K562 (cell line): ENCODE measurements around the gene PI4K2A. TPM values are rescaled to one million over a fixed set of nuclear protein-coding genes. Genes with fewer than 3 reads are reported as not detected.

ENCODE experiments used
- BRF2 ChIP-seq: IDR thresholded peaks from 3 replicates; pipeline ENCODE4 v1.6.1; 2011; ENCODE audit warnings: borderline replicate concordance, mild to moderate bottlenecking; ENCODE audit not compliant: insufficient read length, insufficient read depth
- ELF1 ChIP-seq: fragments of 200-800 bp; sonication (Bioruptor generic); IDR thresholded peaks from 2 replicates; pipeline ENCODE4 v1.6.1; 2016; ENCODE audit warnings: missing genetic modification characterization, missing compliant biosample characterization
- FIP1L1 ChIP-seq: fragments of 200-400 bp; formaldehyde crosslinking; IDR thresholded peaks from 2 replicates; pipeline ENCODE4 v1.6.1; 2018; ENCODE audit warnings: mild to moderate bottlenecking, low read depth, low read length; ENCODE audit not compliant: poor library complexity, severe bottlenecking
- FOXA3 ChIP-seq, 2 experiments: fragments of 450-650 bp in 1 of 2; sonication (generic) in 1 of 2; formaldehyde crosslinking; IDR thresholded peaks in 1 of 2; conservative IDR thresholded peaks in 1 of 2; 2 replicates each; pipeline versions ENCODE4 v1.4.0 to v1.8.0; 2020 to 2022; ENCODE audit warnings: mild to moderate bottlenecking in 2 of 2, missing genetic modification reagents in 1 of 2
- FUS ChIP-seq: fragments of 200-400 bp; formaldehyde crosslinking; optimal IDR thresholded peaks from 2 replicates; pipeline ENCODE3; 2017; ENCODE audit warnings: low read depth, low read length
- HMG20A ChIP-seq: fragments of 450-650 bp; formaldehyde crosslinking; conservative IDR thresholded peaks from 2 replicates; pipeline ENCODE4 v1.4.0; 2020; ENCODE audit warnings: mild to moderate bottlenecking, mixed read lengths
- LCOR ChIP-seq: sonication (generic); formaldehyde crosslinking; IDR thresholded peaks from 2 replicates; pipeline ENCODE4 v1.8.0; 2022; ENCODE audit warnings: mild to moderate bottlenecking, missing genetic modification reagents
- MBD1 ChIP-seq: fragments of 250-450 bp; sonication (Bioruptor Pico); IDR thresholded peaks from 2 replicates; pipeline ENCODE4 v1.8.0; 2022; ENCODE audit warnings: inconsistent platforms
- MCM7 ChIP-seq, 2 experiments: fragments of 450-650 bp; IDR thresholded peaks; 2 replicates each; pipeline ENCODE4 v1.6.1; 2016 to 2018
- NR1H2 ChIP-seq: sonication (generic); formaldehyde crosslinking; IDR thresholded peaks from 2 replicates; pipeline ENCODE4 v1.4.0; 2020; ENCODE audit warnings: mild to moderate bottlenecking, missing genetic modification reagents
- PURB ChIP-seq: sonication (generic); formaldehyde crosslinking; IDR thresholded peaks from 2 replicates; pipeline ENCODE4 v1.9.0; 2021; ENCODE audit warnings: low read depth, mild to moderate bottlenecking, missing genetic modification reagents
- RNF219 ChIP-seq: fragments of 250-450 bp; sonication (Bioruptor Pico); IDR thresholded peaks from 2 replicates; pipeline ENCODE4 v1.5.0; 2022; ENCODE audit warnings: mild to moderate bottlenecking
- SOX6 ChIP-seq: fragments of 450-650 bp; IDR thresholded peaks from 2 replicates; pipeline ENCODE4 v1.6.1; 2014; ENCODE audit warnings: mild to moderate bottlenecking
- SRF ChIP-seq, 2 experiments: fragments of 250-450, 450-650 bp in 1 of 2; sonication (Bioruptor Pico) in 1 of 2; sonication (generic) in 1 of 2; formaldehyde crosslinking; IDR thresholded peaks; 2 replicates each; pipeline versions ENCODE4 v1.5.0 to v1.5.1; 2020 to 2022; ENCODE audit warnings: mild to moderate bottlenecking in 1 of 2, missing genetic modification reagents in 1 of 2
- SRSF7 ChIP-seq: fragments of 200-400 bp; formaldehyde crosslinking; optimal IDR thresholded peaks from 2 replicates; pipeline ENCODE3; 2017; ENCODE audit warnings: mild to moderate bottlenecking, low read depth, low read length
- TARDBP ChIP-seq: fragments of 450-650 bp; IDR thresholded peaks from 2 replicates; pipeline ENCODE4 v1.6.1; 2016
- ZNF239 ChIP-seq: fragments of 250-450 bp; sonication (Bioruptor Pico); IDR thresholded peaks from 2 replicates; pipeline ENCODE4 v1.4.0; 2020; ENCODE audit warnings: mild to moderate bottlenecking
- ZNF592 ChIP-seq: fragments of 450-650 bp; IDR thresholded peaks from 2 replicates; pipeline ENCODE4 v1.6.1; 2017; ENCODE audit warnings: antibody characterized with exemption, mild to moderate bottlenecking
- ZNF75A ChIP-seq: fragments of 450-650 bp; formaldehyde crosslinking; IDR thresholded peaks from 2 replicates; pipeline ENCODE4 v1.4.0; 2020; ENCODE audit warnings: mild to moderate bottlenecking
- polyA plus RNA-seq, 8 experiments: library from polyadenylated mRNA; depleted of rRNA in 4 of 8; stranded (reverse) in 5 of 8; unstranded in 3 of 8; fragments of >200 nt; fragmentation: Nextera tagmentation in 2 of 8; fragmentation: Illumina TruSeq in 1 of 8; extraction: Ambion mirVana in 2 of 8; extraction: Trizol in 1 of 8; gene quantifications; 2 replicates each; pipeline versions ENCODE4 v1.2.1 to v1.2.3, GENCODE V29; 2011 to 2014; ENCODE audit warnings: inconsistent platforms in 1 of 8, missing spikeins in 1 of 8
- total RNA-seq, 7 experiments: library from RNA; depleted of rRNA in 6 of 7; stranded (reverse); fragments of >200 nt in 6 of 7; fragmentation: Illumina TruSeq in 2 of 7; extraction: Trizol in 2 of 7; gene quantifications; 2 replicates each; pipeline versions ENCODE4 v1.2.1 to v1.2.3, GENCODE V29; 2011 to 2021; ENCODE audit warnings: low replicate concordance in 1 of 7

PI4K2A gene
- total and polyA plus RNA-seq, 9 of the 15 experiments (the other 6 are each of a cell fraction or from before 2014, with no cell fraction given), result 4.4 to 28.4 (median 16.5) TPM

GRCh38 chr10:97686962-97687784, 46.7 kb downstream of the PI4K2A start, which contains the start of gene AVPI1 (continued):
- TF ChIP-seq FOXA3 (CRISPR knock-in tag; conservative IDR thresholded peaks at IDR 0.05 in 1 of 2, IDR thresholded peaks at IDR 0.05 in 1 of 2) (no peak), MBD1 (CRISPR knock-in tag) (no peak), ELF1 (no peak), TARDBP (no peak), SOX6 (peak; percentile 37; the same call in 1 of the 2 replicates), NR1H2 (no peak; the same call in 1 of the 2 replicates), ZNF592 (peak; percentile 89), MCM7 (IDR thresholded peaks at IDR 0.05) (no peak), HMG20A (CRISPR knock-in tag) (no peak), SRSF7 (no peak), RNF219 (CRISPR knock-in tag) (no peak), LCOR (CRISPR knock-in tag) (no peak), ZNF239 (CRISPR knock-in tag) (no peak), BRF2 (no peak), FUS (no peak), SRF (CRISPR knock-in tag; IDR thresholded peaks at IDR 0.05) (no peak), PURB (no peak), ZNF75A (CRISPR knock-in tag) (no peak), FIP1L1 (no peak)
